ENCODE data around the gene TOM1L2.

The TOM1L2 gene

DNA sequence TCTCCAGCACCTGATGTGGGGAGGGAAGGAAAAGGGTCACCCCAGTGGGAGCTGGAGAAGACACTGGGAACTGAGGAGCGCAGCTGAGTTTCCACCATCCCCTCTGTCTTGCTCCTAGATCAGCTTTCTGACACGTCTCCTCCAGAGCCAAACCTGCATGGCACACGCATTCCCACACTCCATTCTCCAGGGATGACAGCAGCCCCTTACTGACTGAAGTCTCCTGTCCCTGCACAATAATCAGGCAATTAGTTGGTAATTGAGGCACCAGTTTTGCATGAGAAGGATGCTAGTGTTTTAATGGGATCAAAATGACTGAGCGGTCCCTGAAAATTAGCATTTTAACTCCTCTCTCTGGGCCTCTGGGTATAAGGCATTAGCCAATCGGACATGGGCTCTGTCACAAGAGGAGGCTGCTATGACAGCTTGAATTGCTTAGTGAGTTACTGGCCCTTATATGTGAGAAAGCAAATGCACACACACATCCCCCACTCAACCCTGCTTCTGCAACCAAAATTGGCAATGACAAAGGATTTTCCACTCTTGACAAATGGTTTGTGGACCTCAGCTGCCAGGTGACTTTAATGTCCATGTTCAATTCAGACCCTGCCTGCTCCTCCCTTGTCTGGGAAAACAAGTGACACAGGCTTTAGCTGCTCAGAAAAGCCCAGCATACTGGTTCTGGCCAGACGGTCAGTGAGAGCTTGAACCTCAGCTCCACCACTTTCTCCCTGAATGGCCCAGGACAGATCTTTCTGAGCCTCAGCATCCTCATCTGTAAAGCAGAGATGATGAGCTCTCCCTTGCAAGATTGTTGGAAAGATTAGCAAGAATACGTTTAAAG is 78.2 kb downstream of the TOM1L2 start:
- no peak for FAIRE-seq

DNA sequence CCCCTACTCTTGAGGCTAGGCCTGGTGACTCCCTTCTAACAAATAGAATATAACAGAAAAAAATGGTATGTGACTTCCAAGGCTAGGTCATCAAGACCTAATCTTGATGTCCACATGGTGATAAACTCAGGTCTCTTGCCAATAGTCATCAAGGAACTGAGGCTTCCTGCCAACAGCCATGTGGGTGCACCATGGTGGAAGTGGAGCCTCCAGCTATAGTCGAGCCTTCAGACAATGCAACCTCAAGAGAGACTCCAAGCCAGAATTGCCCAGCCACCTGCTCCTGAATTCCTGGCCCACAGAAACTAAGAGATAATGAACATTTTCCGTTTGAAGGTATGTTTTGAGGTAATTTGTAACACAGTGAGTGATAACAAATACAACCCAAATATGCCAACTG is 79.5 kb downstream of the TOM1L2 start:
- FAIRE-seq = no peak

DNA sequence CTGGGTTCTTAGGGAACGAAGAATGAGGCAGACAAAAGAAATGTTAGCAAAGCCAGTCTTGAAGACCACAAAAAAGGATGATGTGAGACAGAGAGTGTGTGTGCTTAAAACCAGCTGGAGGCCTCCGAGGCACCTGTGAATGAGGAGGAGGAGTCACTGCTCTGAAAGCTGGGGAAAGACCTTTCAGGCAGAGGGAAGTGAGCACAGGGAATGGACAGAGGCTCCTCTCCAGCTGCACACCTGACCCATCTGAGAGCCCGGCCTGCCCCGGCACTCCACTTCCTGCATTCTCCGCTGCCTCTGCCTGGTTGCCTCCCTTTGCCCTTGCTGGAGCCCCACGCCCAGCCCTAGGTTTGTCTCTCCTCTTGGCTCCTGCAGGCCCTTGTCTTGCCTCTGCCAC is 80.2 kb downstream of the TOM1L2 start:
- no peak for FAIRE-seq

DNA sequence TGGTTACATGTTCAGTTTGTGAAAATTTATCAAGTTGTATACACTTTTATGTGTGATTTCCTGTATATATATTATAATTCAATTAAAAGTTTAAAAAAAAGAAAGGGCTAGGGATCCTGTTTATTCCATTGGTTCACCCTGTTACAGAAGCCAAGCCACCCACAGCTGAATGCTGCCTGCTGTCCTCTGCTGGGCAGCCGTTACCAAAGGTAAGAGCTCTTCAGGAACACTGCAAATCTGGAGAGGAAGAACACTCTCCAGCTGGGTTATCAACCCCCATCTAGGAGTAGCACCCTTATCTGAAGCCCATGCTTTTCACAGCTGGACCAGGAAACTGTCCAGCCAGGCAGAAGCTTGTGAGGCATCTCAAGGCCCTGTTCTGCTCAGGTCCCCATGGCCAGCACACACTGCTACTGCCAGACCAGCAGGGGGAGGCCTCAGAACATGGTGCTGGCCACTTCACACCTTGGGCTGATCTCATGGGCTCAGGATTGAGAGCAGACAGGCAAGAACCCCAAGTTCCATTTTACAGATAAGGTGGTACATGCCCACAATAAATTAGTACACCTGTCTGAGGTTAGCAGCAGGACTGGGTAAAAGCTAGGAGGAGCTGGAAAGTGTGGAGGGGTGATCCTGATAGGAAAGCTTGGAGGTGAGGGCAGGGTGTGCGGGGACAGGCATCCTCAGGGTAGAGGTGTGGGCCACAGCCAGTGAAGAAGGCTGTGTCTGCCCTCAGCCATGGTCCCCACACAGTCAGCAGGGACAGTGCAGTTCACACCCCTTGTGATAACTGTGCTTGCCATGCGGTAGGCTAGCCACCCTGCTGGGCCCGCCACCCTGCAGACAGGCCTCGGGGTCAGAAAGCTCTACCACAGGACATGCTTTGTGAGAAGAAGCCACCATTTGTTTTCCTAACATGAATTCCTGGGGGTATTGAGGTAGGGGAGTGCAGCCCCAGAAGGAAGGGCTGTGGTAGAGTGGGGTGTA is 81.1 kb downstream of the TOM1L2 start:
- FAIRE-seq = no peak

DNA sequence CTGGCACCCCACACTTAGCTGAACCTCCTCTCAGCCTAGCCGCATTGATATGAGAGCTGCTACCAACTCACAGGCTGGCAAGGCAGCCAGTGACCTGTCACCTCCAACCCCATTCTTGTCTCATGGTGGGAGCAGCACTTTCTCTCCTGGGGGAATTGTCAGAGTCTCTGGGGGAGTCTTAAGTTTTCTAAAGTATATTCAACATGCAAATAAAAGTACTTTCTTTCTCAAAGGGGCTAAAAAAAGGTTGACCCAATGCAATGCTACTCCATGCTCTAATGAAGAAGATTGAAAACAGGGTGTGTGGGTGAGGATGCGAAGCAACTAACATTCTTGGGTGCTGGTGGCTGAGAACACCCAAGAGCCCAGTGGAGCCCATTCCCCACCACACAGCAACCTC is 82.3 kb downstream of the TOM1L2 start:
- no peak for FAIRE-seq

DNA sequence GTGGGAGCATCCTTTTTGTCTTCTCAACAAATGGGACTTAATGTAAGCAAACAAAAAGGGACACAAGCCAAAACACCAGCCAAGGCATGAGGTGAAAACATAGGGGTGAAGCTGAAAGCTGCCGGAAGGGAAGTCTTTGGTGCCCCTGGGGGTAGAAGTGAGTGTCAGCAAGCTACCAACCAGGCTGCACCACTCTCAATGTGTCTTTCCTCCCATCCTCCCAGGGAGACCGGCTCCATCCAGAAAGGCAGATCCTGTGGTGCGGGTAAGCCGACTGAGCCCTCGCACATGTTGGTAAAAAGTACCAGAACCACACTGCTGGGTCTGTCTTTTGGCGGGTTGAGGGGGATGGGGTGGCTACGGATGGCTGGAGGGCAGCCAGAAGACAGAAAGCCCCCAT is 83.4 kb downstream of the TOM1L2 start:
- no peak for FAIRE-seq

DNA sequence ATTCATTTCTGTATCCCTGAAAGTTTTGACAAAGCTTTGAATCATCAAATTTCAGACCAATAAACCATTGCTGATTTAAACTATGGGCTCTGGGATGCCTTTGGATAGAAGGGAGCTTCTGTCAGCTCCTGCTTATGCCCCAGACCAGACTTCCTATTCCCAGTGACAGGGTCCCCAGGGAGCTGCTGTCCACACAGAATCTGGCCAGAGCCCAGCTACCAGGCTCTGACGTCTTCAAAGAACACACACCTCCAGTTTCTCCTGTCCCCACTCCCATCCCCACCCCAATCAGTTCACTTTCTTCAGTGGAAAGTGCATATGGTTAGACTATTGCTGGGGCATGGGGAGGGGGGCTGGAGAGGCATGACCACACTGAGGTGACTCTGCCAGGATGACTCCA is 83.8 kb downstream of the TOM1L2 start:
- no peak for FAIRE-seq

DNA sequence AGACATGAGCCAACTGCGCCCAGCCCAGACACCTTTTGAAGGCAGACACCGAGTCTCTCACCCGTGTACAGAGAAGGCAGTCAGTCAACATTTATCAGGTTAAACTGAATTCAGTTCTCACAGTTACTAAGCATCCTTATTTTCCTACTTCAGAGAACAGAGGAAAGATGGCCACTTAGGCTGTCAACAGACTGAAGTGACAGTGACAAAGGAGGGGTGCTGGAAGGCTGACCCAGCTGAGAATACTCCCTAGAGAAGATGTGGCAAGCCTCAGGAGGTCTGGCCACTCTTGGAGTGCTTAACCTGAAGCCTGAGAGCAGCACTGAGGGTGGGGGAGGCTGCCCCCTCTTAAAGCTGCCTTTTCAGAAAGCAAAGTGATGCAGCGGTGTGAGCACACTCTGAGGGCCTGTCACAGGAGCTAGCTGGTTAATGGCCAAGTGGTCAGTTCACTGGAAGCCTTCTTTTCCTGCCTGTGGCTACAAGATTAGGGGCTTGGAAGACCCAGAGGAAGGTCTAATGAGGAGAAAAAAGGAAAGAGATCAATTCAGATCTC is 84.4 kb downstream of the TOM1L2 start:
- FAIRE-seq = no peak

DNA sequence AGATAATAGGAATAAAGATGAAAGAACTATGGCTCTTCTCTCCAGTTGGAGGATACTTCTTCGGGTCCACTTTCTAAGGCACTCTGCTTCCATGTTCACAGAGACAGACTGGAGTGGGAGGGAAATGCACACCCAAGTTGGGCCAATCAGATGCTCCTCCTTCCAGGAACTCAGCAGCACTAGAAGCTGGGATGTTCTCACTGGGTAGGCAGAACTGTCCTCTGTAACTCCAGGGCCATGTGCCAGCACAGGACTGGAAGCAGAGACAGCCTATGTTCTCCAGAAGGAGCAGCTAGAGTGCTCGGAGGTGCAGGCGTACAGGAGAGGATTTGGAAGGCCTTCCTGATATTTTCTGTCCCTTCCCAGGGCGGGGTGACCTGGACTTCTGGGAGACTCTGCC is 85.5 kb downstream of the TOM1L2 start:
- no peak for FAIRE-seq

DNA sequence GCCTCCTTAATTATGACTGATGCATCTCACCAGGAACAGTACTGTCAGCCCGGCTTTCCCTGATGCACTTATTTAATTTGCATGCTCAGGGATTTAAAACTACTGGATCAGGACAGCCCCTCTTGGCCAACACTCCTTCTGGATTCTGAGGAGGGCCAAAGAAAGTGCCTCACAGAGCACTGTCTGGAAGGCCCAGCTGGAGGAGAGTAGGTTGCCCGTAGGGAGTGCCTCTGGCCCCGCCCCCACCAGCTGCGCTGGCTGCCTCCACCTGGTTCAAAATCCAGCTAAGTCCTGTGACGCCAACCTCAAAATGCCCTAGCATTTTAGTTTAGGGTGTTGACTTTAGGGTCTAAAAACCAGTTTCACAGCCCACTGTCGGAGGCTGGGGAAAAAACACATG is 86.0 kb downstream of the TOM1L2 start:
- FAIRE-seq = no peak

DNA sequence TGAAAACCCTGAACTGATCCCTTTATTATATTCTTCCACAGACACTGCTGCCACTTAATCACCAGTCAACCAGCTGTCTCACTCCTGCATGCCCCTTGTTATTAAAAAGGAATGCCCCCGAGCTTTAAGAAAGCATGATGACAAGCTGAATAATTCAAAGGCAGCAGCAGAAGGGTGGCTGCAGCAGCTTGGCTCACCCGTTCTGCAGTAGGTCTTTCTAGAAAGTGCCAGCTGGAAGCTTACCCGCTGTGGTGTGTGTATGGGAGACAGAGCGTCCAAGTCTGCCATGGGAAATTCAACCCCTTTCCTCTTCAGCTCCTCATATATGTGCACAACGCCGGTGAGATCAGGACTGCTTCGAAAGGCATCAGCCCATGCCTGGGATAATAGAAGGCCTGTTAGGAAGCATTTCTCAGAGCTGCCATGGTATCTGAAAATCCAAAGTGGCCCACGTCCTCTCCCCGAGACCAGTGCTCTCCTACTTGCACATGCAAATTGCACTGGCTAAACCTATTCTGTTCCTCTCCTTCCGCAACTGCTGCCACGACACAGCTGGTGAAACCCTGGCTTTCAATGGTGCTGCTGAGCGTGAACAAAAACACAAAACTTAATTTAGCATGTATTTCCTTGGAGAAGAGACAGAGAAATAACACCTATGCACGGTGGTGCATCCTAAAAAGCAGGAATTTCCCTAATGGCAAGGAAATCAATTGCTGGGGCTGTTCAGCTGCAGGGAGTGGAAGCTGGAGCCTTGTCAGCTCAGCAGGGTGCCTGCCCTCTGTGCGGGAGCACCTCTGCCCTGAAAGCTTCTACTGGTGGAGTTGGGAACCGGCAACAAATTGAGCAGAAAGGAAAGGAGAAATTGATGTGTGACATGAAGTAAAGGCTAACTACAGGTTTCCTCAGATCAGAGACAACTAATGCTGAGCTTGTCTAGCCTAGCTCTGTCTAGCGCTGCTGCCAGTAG is 87.5 kb downstream of the TOM1L2 start:
- FAIRE-seq = no peak

DNA sequence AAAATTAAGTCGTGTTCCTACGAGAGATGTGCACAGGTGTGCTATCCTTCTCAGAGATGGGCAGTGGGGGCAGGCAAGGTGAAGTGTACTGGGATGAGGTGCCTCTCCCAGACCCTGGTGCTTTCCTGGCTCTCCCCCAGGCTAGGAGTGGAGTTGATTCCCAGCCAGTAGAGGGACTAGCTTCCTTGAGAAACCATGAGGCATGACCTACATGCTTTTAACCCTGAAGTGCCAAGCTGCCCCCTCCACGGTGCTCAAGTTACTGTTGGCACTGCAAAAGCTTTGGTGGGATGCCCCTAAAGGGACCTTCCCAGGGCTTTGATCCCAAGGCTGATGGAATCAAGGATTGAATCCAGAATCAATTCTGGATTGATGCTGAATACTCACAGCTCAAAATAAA is 88.4 kb downstream of the TOM1L2 start:
- no peak for FAIRE-seq

DNA sequence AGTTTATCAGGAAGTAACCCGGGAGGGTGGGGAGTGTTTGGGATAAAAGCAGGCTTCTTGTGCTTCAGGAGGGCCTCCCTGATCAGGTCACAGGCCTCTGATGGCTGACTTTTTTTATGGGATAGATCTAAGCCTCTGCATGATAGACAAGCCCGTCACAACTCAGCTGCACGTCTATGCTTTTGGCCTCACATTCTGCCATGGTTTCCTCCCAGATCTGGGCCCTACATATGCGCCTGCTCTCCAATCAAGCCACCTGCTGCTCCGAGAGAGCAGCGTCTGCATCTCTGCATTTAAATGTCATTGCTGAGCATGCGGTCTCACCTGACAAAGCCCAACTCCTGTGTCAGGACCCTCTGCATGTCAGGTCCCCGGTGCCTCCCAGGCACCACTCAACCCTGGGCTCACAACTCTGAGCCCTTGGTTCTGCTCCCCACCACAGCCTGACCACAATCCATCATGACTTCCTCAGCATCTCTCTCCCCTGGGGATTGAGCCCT is 90.1 kb downstream of the TOM1L2 start:
- FAIRE-seq = no peak

DNA sequence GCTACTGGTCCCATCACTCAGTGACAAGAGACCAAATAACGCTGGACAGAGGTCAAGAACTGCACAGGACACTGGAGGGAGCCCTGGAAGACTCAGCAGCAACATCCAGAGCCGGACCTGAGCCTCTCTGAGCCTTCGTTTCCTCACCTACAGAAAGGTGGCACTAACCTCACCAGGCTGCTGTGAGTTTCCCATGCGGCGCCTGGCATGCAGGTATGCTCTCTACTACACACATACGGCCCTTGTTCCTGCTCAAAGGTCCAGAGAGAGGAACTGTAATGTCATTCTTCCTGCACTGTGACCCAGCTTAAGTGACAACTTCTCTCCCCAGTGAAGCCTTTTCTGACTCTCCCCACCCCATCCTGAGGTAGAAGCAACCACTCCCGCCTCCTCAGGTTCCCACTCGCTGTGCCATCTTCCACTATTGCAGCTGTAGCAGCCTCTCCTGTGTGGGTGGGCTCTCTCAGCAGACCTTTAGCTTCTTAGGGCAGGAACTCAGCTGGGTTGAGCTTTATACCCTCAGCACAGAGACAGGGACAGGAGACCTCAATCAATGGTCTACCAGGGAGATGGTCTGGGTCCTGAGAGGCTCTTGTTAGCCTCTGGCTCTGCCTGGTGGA is 91.5 kb downstream of the TOM1L2 start:
- FAIRE-seq = no peak

DNA sequence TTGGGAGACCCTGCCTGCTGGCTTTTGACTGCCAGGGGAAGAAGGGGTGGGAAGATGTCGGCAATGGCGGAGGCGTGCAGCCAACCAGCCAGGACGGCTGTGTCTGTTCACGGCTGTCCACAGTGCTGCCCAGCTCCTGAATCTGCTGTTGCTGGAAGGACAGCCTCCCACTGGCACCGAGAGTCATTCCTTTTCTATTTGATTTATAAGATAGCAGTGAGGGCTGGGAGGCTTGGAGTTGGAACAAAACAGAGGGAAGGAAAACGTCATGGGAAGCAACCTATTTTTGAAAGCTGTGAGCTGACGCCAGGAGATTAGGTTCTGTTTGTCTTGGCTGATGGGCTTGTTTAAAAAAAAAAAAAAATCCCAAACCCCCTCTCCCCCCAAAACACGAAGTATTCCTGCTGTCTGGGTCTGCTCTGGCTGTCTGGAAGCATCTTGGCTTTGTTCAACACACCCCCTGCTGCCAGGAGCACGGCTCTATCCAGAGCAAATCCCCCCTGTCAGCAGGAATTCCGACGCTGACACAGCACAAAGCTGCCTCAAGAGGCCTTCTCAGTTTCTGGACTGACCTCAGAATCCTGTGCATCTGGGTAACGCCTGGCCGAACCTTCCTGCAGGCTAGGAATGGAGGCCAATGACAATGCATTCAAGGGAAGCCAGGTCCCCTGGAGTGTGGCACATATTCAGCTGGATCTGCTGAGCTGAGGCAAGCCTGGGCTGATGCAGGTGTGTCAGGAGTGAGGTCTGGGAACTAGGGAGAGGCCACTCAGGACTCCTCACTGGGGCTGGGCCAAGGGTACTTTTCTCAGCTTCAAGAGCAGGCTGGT is 94.5 kb downstream of the TOM1L2 start:
- FAIRE-seq = no peak

DNA sequence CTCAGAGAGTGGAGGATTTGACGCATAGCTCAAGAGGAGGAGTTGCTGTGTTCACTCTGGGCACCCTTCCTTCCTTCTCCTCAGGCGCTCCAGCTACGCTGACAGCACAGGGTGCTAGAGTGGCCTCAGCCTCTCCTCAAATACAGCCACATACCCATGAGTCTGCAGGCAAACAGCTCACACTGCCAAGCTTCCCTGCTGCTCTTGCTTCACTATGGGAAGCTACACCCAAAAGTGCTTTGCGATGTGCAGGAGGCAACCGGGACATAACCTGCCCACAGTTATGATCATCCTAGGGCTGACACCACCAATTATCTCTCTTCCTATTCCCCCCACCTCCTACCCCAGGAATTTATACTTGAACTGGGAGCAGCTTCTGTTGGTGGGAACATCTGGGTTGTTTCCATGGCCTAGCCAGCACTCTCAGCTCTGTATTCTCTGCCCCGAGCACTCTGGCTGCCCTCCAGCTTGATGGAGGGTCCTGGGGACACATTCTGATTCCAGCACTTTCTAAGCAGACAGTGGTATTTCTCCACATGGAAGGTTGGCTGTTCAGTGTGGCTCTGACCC is 95.2 kb downstream of the TOM1L2 start:
- FAIRE-seq = no peak

DNA sequence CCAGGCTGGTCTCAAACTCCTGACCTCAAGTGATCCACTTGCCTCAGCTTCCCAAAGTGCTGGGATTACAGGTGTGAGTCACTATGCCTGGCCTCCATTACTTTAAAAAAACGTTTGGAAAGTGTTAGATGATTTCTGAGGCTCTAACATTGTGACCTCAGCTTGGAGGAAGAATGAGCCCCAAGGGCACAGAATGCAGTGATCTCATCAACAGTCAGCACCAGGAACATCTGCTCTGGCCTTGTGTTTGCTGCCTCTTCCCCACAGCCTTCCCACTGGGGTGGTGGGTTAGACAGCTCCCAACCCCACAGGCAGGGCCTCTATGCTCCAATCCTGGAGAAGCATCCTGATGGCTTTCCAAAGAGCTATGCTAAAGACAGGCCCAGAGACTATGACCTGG is 97.7 kb downstream of the TOM1L2 start:
- no peak for FAIRE-seq

DNA sequence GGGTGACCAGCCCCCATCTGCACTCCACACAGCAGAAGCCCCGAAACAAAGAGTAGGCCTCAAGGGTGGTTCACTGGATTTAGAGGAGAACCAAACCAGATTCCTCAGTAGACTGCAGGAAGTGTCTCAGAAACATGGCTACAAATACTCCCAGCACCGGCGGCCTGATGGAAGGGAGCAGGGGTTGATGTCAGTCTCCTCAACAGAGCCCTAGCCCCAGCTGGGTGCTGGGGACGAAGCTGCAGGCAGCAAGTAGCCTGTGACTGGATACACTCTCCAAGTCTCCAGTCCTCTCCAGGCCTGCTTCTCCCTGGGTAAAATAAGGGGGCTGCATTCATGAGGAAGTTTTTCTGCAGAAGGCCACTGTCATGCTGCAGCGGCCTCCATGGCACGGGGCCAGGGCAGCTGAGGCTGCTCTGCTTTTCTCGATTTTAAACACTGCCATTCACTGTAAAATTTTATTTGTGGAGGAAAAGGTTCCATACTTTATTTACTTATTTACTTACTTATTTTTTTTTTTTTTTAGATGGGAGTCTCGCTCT is 98.7 kb downstream of the TOM1L2 start:
- no peak for FAIRE-seq

DNA sequence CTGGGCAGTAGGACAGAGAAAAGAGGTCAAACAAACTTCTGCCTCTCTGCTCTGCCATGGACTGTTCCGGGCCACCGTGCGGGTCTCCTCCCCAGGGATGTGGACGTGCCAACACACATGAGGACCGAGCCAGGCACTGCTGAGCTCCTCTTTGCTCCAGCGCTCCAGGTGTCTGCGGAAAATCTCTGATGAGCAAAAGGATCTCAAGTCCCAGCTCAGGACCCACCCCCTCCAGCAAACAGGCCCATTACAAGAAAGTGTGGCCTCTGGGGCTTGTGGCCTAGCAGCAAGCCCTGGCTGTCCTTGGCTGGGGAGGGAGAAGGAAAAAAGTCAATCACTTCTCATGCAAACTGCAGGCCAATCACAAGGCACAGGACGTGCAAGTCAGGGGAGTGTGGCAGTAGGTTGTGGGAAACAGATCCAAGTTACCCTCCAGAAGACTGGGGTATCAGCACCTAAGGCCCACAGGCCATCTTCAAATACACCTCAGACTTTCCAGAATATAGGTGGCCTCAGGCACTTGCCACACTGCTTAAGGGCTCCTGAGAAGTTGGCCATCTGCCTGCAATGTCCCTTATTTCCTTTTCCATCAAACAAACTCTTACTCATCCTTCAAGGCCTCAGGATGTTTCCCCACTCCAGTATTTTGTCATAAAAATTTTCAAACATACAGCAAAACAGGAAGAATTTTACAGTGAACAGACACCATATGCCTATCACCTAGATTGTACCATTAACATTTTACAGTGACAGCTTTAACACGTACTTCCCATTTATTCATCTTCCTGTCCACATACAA is 99.5 kb downstream of the TOM1L2 start:
- no peak for FAIRE-seq
